Trophoblast cell (in vitro differentiated cells and primary cell): ENCODE measurements around the gene ABCB4.

Experiments used
- DNase-seq, 2 donors: peaks; one replicate each; pipeline ENCODE4 v3.0.0-alpha.2; 2016
- H2AFZ ChIP-seq: 2 replicates; pipeline ENCODE4 v1.6.1; 2013; ENCODE audit warnings: low read length, moderate library complexity, mild to moderate bottlenecking; ENCODE audit not compliant: insufficient read depth, poor library complexity
- H2AK5ac ChIP-seq: 2 replicates; pipeline ENCODE4 v1.6.1; 2013; ENCODE audit warnings: mild to moderate bottlenecking, low read length
- H2BK120ac ChIP-seq: 2 replicates; pipeline ENCODE4 v1.6.1; 2013; ENCODE audit warnings: low read length, mild to moderate bottlenecking, moderate library complexity; ENCODE audit not compliant: insufficient read depth, poor library complexity
- H2BK12ac ChIP-seq: 2 replicates; pipeline ENCODE4 v1.6.1; 2013; ENCODE audit warnings: mild to moderate bottlenecking, low read length, moderate library complexity
- H2BK5ac ChIP-seq: 2 replicates; pipeline ENCODE4 v1.6.1; 2013; ENCODE audit warnings: low read length, low read depth, moderate library complexity, mild to moderate bottlenecking; ENCODE audit not compliant: poor library complexity
- H3K14ac ChIP-seq: 2 replicates; pipeline ENCODE4 v1.6.1; 2013; ENCODE audit warnings: mild to moderate bottlenecking, low read length
- H3K18ac ChIP-seq: 2 replicates; pipeline ENCODE4 v1.6.1; 2013; ENCODE audit warnings: mild to moderate bottlenecking, low read length
- H3K23ac ChIP-seq: 2 replicates; pipeline ENCODE4 v1.6.1; 2013; ENCODE audit warnings: low read length
- H3K27ac ChIP-seq: 2 replicates; pipeline ENCODE4 v1.5.1; 2013; ENCODE audit warnings: low read depth, mild to moderate bottlenecking, inconsistent platforms, low read length, moderate library complexity
- H3K27me3 ChIP-seq: 2 replicates; pipeline ENCODE4 v1.6.1; 2013; ENCODE audit warnings: inconsistent platforms, mild to moderate bottlenecking, low read length, moderate library complexity; ENCODE audit not compliant: insufficient read depth
- H3K36me3 ChIP-seq, 2 experiments: 1 replicate in 1 of 2; 2 replicates in 1 of 2; pipeline ENCODE4 v1.6.1; 2013; ENCODE audit warnings: low read length in 2 of 2, mild to moderate bottlenecking in 2 of 2, moderate library complexity in 1 of 2; ENCODE audit not compliant: insufficient read depth in 2 of 2, control insufficient read depth in 1 of 2
- H3K4ac ChIP-seq: 2 replicates; pipeline ENCODE4 v1.6.1; 2013; ENCODE audit warnings: low read depth, mild to moderate bottlenecking, low read length, moderate library complexity
- H3K4me1 ChIP-seq, 2 experiments: 1 replicate in 1 of 2; 2 replicates in 1 of 2; pipeline ENCODE4 v1.6.1; 2013; ENCODE audit warnings: low read length in 2 of 2, mild to moderate bottlenecking in 2 of 2, moderate library complexity in 1 of 2; ENCODE audit not compliant: insufficient read depth in 2 of 2, control insufficient read depth in 1 of 2
- H3K4me2 ChIP-seq: 2 replicates; pipeline ENCODE4 v1.6.1; 2013; ENCODE audit warnings: inconsistent platforms, mild to moderate bottlenecking, low read length, moderate library complexity
- H3K4me3 ChIP-seq: 2 replicates; pipeline ENCODE4 v1.5.1; 2013; ENCODE audit warnings: mild to moderate bottlenecking, low read depth, low read length, inconsistent platforms
- H3K79me1 ChIP-seq: one replicate; pipeline ENCODE4 v1.6.1; 2013; ENCODE audit warnings: low read length
- H3K79me2 ChIP-seq: 2 replicates; pipeline ENCODE4 v1.6.1; 2013; ENCODE audit warnings: low read length, mild to moderate bottlenecking; ENCODE audit not compliant: control insufficient read depth, insufficient read depth, poor library complexity
- H3K9ac ChIP-seq: 2 replicates; pipeline ENCODE4 v1.6.1; 2013; ENCODE audit warnings: mild to moderate bottlenecking, low read length
- H3K9me3 ChIP-seq: 2 replicates; pipeline ENCODE4 v1.6.1; 2013; ENCODE audit warnings: low read depth, mild to moderate bottlenecking, control low read depth, inconsistent platforms, low read length; ENCODE audit not compliant: insufficient read depth
- H4K12ac ChIP-seq: 2 replicates; pipeline ENCODE4 v1.6.1; 2013; ENCODE audit warnings: low read depth, mild to moderate bottlenecking, low read length, moderate library complexity
- H4K8ac ChIP-seq: 2 replicates; pipeline ENCODE4 v1.6.1; 2013; ENCODE audit warnings: low read depth, mild to moderate bottlenecking, low read length, moderate library complexity
- H4K91ac ChIP-seq: one replicate; pipeline ENCODE4 v1.6.1; 2013; ENCODE audit warnings: low read depth, mild to moderate bottlenecking, low read length, moderate library complexity
- WGBS: extraction: QIAGEN DNeasy Blood & Tissue Kit; methylation state at CpG from one replicate; pipeline ENCODE4 v1.1.7; 2013; ENCODE audit warnings: missing lambda C conversion rate; ENCODE audit not compliant: insufficient read length, insufficient coverage; ENCODE audit errors: extremely low coverage; 5-methylcytosine and 5-hydroxymethylcytosine counted together

Gene ABCB4

GRCh38 chr7:87507446-87507845 lies 32.0 kb upstream of the ABCB4 start:
- Histone ChIP-seq H3K4me1 (no peaks in the 10 kb centered on the region), H4K8ac (no peak overlapping the region), H4K91ac (no peak overlapping the region), H3K36me3 (no peaks in the 10 kb centered on the region), H3K4ac (no peak overlapping the region), H4K12ac (no peak overlapping the region), H3K79me2 (no peaks in the 10 kb centered on the region), H3K9me3 (no peaks in the 10 kb centered on the region), H2AFZ (no peak overlapping the region), H3K27me3 (no peaks in the 10 kb centered on the region), H3K23ac (no peak overlapping the region), H2AK5ac (no peak overlapping the region), H2BK5ac (no peak overlapping the region), H3K18ac (no peak overlapping the region), H3K14ac (no peak overlapping the region), H2BK120ac (no peak overlapping the region), H2BK12ac (no peak overlapping the region), H3K79me1 (no peaks in the 10 kb centered on the region), H3K4me2 (no peak overlapping the region), H3K4me3 (no peak overlapping the region), H3K9ac (no peak overlapping the region), H3K27ac (no peak overlapping the region)
- no peak for DNase-seq
- WGBS = no CpG with 5 or more reads among the region's 3 CpGs

GRCh38 chr7:87506246-87507180 lies 31.0 kb upstream of the ABCB4 start:
- Histone ChIP-seq H3K27me3 (no peaks in the 10 kb centered on the region), H3K18ac (no peak overlapping the region), H3K4ac (no peak overlapping the region), H4K8ac (no peak overlapping the region), H3K79me1 (no peaks in the 10 kb centered on the region), H3K4me1 (no peaks in the 10 kb centered on the region), H3K27ac (no peak overlapping the region), H3K36me3 (no peaks in the 10 kb centered on the region), H3K9ac (no peak overlapping the region), H4K91ac (no peak overlapping the region), H2AK5ac (no peak overlapping the region), H2AFZ (no peak overlapping the region), H2BK12ac (no peak overlapping the region), H2BK5ac (no peak overlapping the region), H3K23ac (no peak overlapping the region), H3K4me3 (no peak overlapping the region), H3K4me2 (no peak overlapping the region), H4K12ac (no peak overlapping the region), H3K14ac (no peak overlapping the region), H3K9me3 (no peaks in the 10 kb centered on the region), H3K79me2 (no peaks in the 10 kb centered on the region), H2BK120ac (no peak overlapping the region)
- no CpG with 5 or more reads among the region's 3 CpGs for WGBS
- peak in 1 of 2 donors; percentile 55 for DNase-seq

GRCh38 chr7:87505557-87506245 lies 30.2 kb upstream of the ABCB4 start:
- Histone ChIP-seq H3K23ac (no peak overlapping the region), H3K36me3 (no peaks in the 10 kb centered on the region), H3K4ac (no peak overlapping the region), H3K79me2 (no peaks in the 10 kb centered on the region), H3K4me1 (no peaks in the 10 kb centered on the region), H3K27ac (no peak overlapping the region), H2BK5ac (no peak overlapping the region), H2BK12ac (no peak overlapping the region), H3K9ac (no peak overlapping the region), H4K8ac (no peak overlapping the region), H2AFZ (no peak overlapping the region), H3K79me1 (no peaks in the 10 kb centered on the region), H3K14ac (no peak overlapping the region), H3K27me3 (no peaks in the 10 kb centered on the region), H4K91ac (no peak overlapping the region), H3K9me3 (no peaks in the 10 kb centered on the region), H3K18ac (no peak overlapping the region), H3K4me3 (no peak overlapping the region), H2BK120ac (no peak overlapping the region), H3K4me2 (no peak overlapping the region), H2AK5ac (no peak overlapping the region), H4K12ac (no peak overlapping the region)
- no peak for DNase-seq
- WGBS = no CpG with 5 or more reads among the region's 5 CpGs

- no peak overlapping the region for H4K12ac ChIP-seq
- H3K9me3 ChIP-seq = no peaks in the 10 kb centered on the region
- no peak overlapping the region for H3K9ac ChIP-seq
- H3K79me2 ChIP-seq = no peaks in the 10 kb centered on the region
- H3K23ac ChIP-seq = no peak overlapping the region
- H2BK5ac ChIP-seq = no peak overlapping the region
- no peak overlapping the region for H3K4ac ChIP-seq
- H2BK120ac ChIP-seq = no peak overlapping the region
- no CpG with 5 or more reads among the region's 5 CpGs for WGBS
- no peak overlapping the region for H3K4me3 ChIP-seq
- H3K79me1 ChIP-seq = no peaks in the 10 kb centered on the region
- no peaks in the 10 kb centered on the region for H3K4me1 ChIP-seq
- H2BK12ac ChIP-seq = no peak overlapping the region
- no peak overlapping the region for H4K8ac ChIP-seq
- H3K18ac ChIP-seq = no peak overlapping the region
- H3K4me2 ChIP-seq = no peak overlapping the region
- no peak overlapping the region for H3K14ac ChIP-seq
- no peaks in the 10 kb centered on the region for H3K27me3 ChIP-seq
- H4K91ac ChIP-seq = no peak overlapping the region
- no peak for DNase-seq
- H2AK5ac ChIP-seq = no peak overlapping the region
- H3K36me3 ChIP-seq = no peaks in the 10 kb centered on the region
- H3K27ac ChIP-seq = no peak overlapping the region
- no peak overlapping the region for H2AFZ ChIP-seq
Measured at GRCh38 chr7:87505122-87505521, 29.6 kb upstream of the ABCB4 start.
